PC-3 (cell line): ENCODE measurements around the gene AUTS2. TPM values are rescaled to one million over a fixed set of nuclear protein-coding genes. Genes with fewer than 3 reads are reported as not detected.

Experiments
- ATAC-seq: fragments of 200-7000 bp; cut with Tn5 transposase; 2 replicates; pipeline ENCODE4 v1.9.1; 2020; ENCODE audit warnings: mild to moderate bottlenecking, moderate library complexity
- BruUV-seq: library from RNA; stranded (reverse); fragments of 400-500 nt; replicated peaks from 2 replicates; lab custom pipeline; 2021; lab: Mats Ljungman, UMichigan
- CTCF ChIA-PET: fragments of 300-600 bp; sonication (Branson Sonifier 250); formaldehyde crosslinking; loops from one replicate; lab custom pipeline; 2022; ENCODE audit warnings: antibody characterized with exemption; lab: Charles Lee
- POLR2A ChIA-PET: fragments of 300-600 bp; sonication (Branson Sonifier 250); formaldehyde crosslinking; loops from one replicate; lab custom pipeline; 2022; ENCODE audit warnings: antibody characterized with exemption; ENCODE audit not compliant: unreplicated experiment; lab: Charles Lee
- DNase-seq: peaks from one replicate; pipeline ENCODE4 v3.0.0-alpha.2; 2015
- H2AFZ ChIP-seq: fragments of 300-600 bp; sonication (generic); 2 replicates; pipeline ENCODE4 v1.6.0; 2016; ENCODE audit warnings: antibody characterized with exemption, low read length
- H3F3A ChIP-seq: fragments of 300-600 bp; sonication (generic); one replicate; pipeline ENCODE4 v1.6.0; 2017; ENCODE audit warnings: antibody characterized with exemption, low read length, control low read depth, mild to moderate bottlenecking; ENCODE audit not compliant: unreplicated experiment
- H3K27ac ChIP-seq: fragments of 300-600 bp; sonication (generic); 2 replicates; pipeline ENCODE4 v1.5.1; 2016; ENCODE audit warnings: mild to moderate bottlenecking, low read length
- H3K27me3 ChIP-seq: fragments of 300-600 bp; sonication (generic); 2 replicates; pipeline ENCODE4 v1.6.1; 2016; ENCODE audit warnings: low read length, mixed read lengths
- H3K36me3 ChIP-seq: fragments of 300-600 bp; sonication (generic); 2 replicates; pipeline ENCODE4 v1.6.1; 2016; ENCODE audit warnings: low read depth, mixed run types, low read length, mixed read lengths
- H3K4me1 ChIP-seq: fragments of 300-600 bp; sonication (generic); 2 replicates; pipeline ENCODE4 v1.5.1; 2016; ENCODE audit warnings: low read length; ENCODE audit not compliant: insufficient read depth
- H3K4me2 ChIP-seq: fragments of 300-600 bp; sonication (generic); 2 replicates; pipeline ENCODE4 v1.6.0; 2016; ENCODE audit warnings: low read length
- H3K4me3 ChIP-seq: fragments of 300-600 bp; sonication (generic); 2 replicates; pipeline ENCODE4 v1.5.1; 2016; ENCODE audit warnings: mild to moderate bottlenecking, low read length, mixed read lengths
- H3K79me2 ChIP-seq: fragments of 300-600 bp; sonication (generic); 2 replicates; pipeline ENCODE4 v1.6.1; 2017; ENCODE audit warnings: low read length, mixed read lengths
- H3K9ac ChIP-seq: fragments of 300-600 bp; sonication (generic); 2 replicates; pipeline ENCODE4 v1.6.0; 2016; ENCODE audit warnings: mild to moderate bottlenecking, low read length
- H3K9me2 ChIP-seq: fragments of 300-600 bp; sonication (generic); replicated peaks from 2 replicates; pipeline ENCODE4 v1.6.1; 2016; ENCODE audit warnings: mixed run types, low read length, mixed read lengths
- H3K9me3 ChIP-seq: fragments of 300-600 bp; sonication (generic); 2 replicates; pipeline ENCODE4 v1.6.1; 2016; ENCODE audit warnings: low read length, mixed read lengths
- H4K20me1 ChIP-seq: fragments of 300-600 bp; sonication (generic); 2 replicates; pipeline ENCODE4 v1.6.1; 2016; ENCODE audit warnings: low read length, mixed read lengths
- CTCF ChIP-seq: fragments of 300-600 bp; sonication (generic); conservative IDR thresholded peaks from 2 replicates; pipeline ENCODE4 v1.5.1; 2017; ENCODE audit warnings: antibody characterized with exemption, low read depth, mild to moderate bottlenecking, low read length
- EZH2 ChIP-seq: fragments of 300-600 bp; sonication (generic); IDR thresholded peaks from one replicate; pipeline ENCODE4 v1.6.1; 2017; ENCODE audit warnings: antibody characterized with exemption, mild to moderate bottlenecking, low read length; ENCODE audit not compliant: unreplicated experiment
- EZH2phosphoT487 ChIP-seq: fragments of 300-600 bp; sonication (generic); IDR thresholded peaks from 2 replicates; pipeline ENCODE4 v1.6.1; 2018; ENCODE audit warnings: mild to moderate bottlenecking, antibody characterized with exemption, low read length, borderline replicate concordance
- intact Hi-C: fragments of 100-400 bp; cut with micrococcal nuclease; formaldehyde crosslinking; loops from 2 replicates; pipeline ENCODE4 v1.9.0; 2023
- total RNA-seq: library from RNA; depleted of rRNA; stranded (reverse); fragments of >200 nt; gene quantifications from 2 replicates; pipeline ENCODE4 v1.2.3, GENCODE V29; 2014

Gene AUTS2
- total RNA-seq, 1 experiment from 2014 or later, result not detected

- ChIA-PET CTCF (no interaction called here), POLR2A (no interaction called here)
- H2AFZ ChIP-seq, result no peak overlapping the region
- H3K36me3 ChIP-seq, result no peaks in the 10 kb centered on the region
- H3F3A ChIP-seq, result no peaks in the 10 kb centered on the region
- TF ChIP-seq EZH2phosphoT487 (no peak), CTCF (no peak), EZH2 (no peak)
- intact Hi-C loops, result no loop called here
- ATAC-seq (no peak), DNase-seq (no peak)
- no peaks in the 10 kb centered on the region for H3K4me1 ChIP-seq
- no peaks in the 10 kb centered on the region; the same call in 1 of the 2 replicates for H3K9me3 ChIP-seq
- no peaks in the 10 kb centered on the region for H3K9me2 ChIP-seq
- no peak overlapping the region for H3K27ac ChIP-seq
- H3K27me3 ChIP-seq, result no peaks in the 10 kb centered on the region
- no peak overlapping the region for H3K4me3 ChIP-seq
- no peak overlapping the region for H3K4me2 ChIP-seq
- BruUV-seq, result no TSS peak
- H3K9ac ChIP-seq, result no peak overlapping the region
- no peaks in the 10 kb centered on the region for H3K79me2 ChIP-seq
- no peaks in the 10 kb centered on the region for H4K20me1 ChIP-seq
These were observed 907.2 kb downstream of the AUTS2 start for GRCh38 chr7:70505468-70505867.

- no peak overlapping the region for H3K9ac ChIP-seq
- CTCF ChIA-PET, result no interaction called here
- H2AFZ ChIP-seq, result no peak overlapping the region
- H3K36me3 ChIP-seq, result no peaks in the 10 kb centered on the region
- TF ChIP-seq EZH2, result no peak
- no peak for TF ChIP-seq EZH2phosphoT487
- no peak for TF ChIP-seq CTCF
- POLR2A ChIA-PET, result no interaction called here
- ATAC-seq, result no peak
- no peaks in the 10 kb centered on the region for H3K27me3 ChIP-seq
- no peaks in the 10 kb centered on the region for H3K4me1 ChIP-seq
- DNase-seq, result no peak
- H3K4me3 ChIP-seq, result no peak overlapping the region
- no peaks in the 10 kb centered on the region for H3K9me2 ChIP-seq
- no TSS peak for BruUV-seq
- no peaks in the 10 kb centered on the region for H3F3A ChIP-seq
- no peaks in the 10 kb centered on the region for H4K20me1 ChIP-seq
- H3K27ac ChIP-seq, result no peak overlapping the region
- intact Hi-C loops, result no loop called here
- H3K79me2 ChIP-seq, result no peaks in the 10 kb centered on the region
- H3K9me3 ChIP-seq, result no peaks in the 10 kb centered on the region; the same call in 1 of the 2 replicates
- H3K4me2 ChIP-seq, result no peak overlapping the region
These were observed 907.6 kb downstream of the AUTS2 start for GRCh38 chr7:70505886-70506285.

- H3K36me3 ChIP-seq, result no peaks in the 10 kb centered on the region
- BruUV-seq, result no TSS peak
- ChIA-PET POLR2A (no interaction called here), CTCF (no interaction called here)
- intact Hi-C loops, result no loop called here
- TF ChIP-seq CTCF, result no peak
- TF ChIP-seq EZH2, result no peak
- TF ChIP-seq EZH2phosphoT487, result no peak
- no peak for DNase-seq
- ATAC-seq, result no peak
- H3K4me1 ChIP-seq, result no peaks in the 10 kb centered on the region
- H3K4me3 ChIP-seq, result no peak overlapping the region
- no peak overlapping the region for H3K27ac ChIP-seq
- H3K27me3 ChIP-seq, result no peaks in the 10 kb centered on the region
- H3K9me2 ChIP-seq, result no peaks in the 10 kb centered on the region
- no peaks in the 10 kb centered on the region for H3F3A ChIP-seq
- H4K20me1 ChIP-seq, result no peaks in the 10 kb centered on the region
- no peaks in the 10 kb centered on the region for H3K79me2 ChIP-seq
- no peaks in the 10 kb centered on the region; the same call in 1 of the 2 replicates for H3K9me3 ChIP-seq
- H3K4me2 ChIP-seq, result no peak overlapping the region
- H2AFZ ChIP-seq, result no peak overlapping the region
- H3K9ac ChIP-seq, result no peak overlapping the region
These were observed 908.2 kb downstream of the AUTS2 start for GRCh38 chr7:70506434-70506833.
